GM18907 (cell line): ENCODE measurements around the gene POLR3H.
"Not testable (repeated sequence)": the region's sequence is repeated elsewhere in the genome, so short reads cannot be mapped to it uniquely, and the experiment has no call there.

Experiments
- ATAC-seq: cut with Tn5 transposase; IDR thresholded peaks from one replicate; pipeline ENCODE4 v1.9.1; 2021; ENCODE audit warnings: mild to moderate bottlenecking, moderate library complexity; ENCODE audit not compliant: unreplicated experiment

Gene POLR3H

DNA sequence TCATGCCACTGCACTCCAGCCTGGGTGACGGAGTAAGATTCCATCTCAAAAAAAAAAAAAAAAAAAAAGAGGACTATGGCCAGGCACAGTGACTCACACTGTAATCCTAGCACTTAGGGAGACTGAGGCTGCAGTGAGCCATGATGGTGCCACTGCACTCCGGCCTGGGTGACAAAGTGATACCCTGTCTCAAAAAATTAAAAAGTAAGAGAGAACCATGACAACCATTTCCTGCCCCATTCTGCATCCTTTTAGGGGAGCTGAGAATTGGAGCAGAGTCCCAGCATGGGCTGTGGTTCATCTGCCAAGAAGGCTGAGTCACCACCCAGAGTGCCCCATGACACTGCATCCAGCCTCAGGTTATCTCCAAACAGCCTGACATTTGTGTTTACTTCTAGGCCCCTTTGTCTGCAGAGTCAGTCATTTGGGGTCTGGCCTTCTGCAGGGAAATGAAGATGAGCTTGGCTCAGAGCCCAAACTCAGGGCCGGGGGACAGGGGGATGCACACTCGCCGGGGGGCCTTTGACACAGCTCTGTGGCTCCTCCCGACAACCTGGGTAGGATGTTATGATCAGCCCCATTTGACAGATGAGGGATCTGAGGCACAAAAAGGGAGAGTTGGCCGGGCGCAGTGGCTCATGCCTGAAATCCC is 21.3 kb upstream of the POLR3H start:
- no peak for ATAC-seq

DNA sequence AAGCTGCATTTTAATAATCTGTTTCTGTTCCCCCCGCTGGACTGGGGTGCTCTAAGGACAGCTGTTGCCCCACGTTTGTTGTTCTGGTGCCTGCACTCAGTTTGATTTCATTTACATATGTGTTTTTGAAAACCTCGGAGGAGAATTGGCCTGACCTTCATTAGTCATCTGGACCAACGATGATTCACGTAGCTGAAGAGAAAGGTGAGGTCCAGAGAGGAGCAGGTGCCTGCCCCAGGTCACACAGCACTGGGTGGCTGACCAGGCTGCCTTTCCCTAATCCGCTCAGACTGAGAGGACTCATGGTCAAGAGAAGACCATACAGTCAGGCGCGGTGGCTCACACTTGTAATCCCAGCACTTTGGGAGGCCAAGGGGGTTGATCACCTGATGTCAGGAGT is 20.3 kb upstream of the POLR3H start:
- no peak for ATAC-seq

DNA sequence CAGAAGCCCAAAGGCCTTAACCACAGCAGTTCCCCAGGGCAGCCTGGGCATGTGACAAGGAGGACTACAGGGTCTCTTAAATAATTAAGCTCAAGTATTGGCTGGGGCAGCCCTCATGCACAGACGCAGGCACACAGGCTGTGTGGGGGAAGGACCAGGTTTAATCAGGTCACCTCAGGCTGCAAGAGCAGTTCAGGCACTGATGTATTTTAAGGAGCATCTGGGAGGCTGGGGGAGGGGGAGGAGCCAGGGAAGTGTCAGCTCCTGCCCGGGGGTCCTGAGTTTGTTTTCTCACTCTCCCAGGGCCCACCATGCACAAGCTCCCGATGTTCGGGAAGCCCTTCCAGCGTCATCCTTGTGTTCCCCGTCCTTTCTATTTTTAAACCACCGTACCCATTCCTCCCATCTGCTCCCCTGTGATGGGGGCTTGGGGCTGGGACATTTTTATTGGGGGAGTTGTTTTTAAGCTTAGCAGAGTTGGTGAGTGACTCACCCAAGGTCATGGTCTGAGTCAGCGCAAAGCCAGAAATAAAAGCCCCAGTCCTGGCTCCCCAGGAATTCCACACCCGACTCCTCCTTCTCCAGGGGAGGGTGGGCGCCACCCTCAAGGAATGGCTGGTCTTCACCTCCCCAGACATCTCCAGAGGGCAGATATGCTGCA is 18.9 kb upstream of the POLR3H start:
- ATAC-seq, result no peak

DNA sequence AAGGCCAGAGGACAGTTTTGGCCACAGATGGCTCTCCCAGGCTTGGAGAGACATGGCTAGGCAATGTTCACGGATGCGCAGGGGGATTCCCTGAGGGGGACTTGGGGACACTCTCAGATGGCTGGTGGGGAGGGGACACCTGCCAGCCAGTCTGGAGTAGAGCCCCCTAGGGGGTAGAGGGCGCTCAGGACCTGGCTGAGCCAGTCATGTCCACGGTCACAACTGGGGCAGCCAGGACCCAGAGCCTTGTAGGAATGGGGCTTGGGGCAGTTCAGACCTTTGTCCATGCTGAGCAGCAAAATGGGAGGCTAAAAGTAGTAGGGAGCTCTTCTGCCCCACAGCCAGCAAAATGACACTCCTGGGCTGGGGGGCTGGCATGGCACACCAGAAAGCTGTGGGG is 18.2 kb upstream of the POLR3H start:
- ATAC-seq, result no peak

DNA sequence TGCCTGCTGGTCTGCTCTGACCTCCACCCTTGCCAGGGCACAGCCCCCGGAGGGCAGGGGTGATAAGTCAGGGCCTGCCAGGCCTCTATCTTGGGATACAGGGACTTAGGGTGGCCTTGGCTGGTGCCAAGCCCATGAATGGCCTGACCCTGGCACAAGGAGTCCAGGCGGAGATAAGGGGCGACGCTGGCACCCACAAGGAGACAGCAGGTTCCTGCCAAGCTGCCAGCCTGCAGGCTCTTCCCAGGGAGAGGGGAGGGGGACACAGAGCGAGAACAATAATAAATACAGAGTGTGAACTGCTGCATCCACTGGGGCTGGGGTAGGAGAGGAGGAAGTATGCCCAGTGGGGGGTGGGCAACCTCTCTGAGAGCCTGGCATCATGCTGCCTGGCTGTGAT is 17.5 kb upstream of the POLR3H start:
- ATAC-seq, result no peak

DNA sequence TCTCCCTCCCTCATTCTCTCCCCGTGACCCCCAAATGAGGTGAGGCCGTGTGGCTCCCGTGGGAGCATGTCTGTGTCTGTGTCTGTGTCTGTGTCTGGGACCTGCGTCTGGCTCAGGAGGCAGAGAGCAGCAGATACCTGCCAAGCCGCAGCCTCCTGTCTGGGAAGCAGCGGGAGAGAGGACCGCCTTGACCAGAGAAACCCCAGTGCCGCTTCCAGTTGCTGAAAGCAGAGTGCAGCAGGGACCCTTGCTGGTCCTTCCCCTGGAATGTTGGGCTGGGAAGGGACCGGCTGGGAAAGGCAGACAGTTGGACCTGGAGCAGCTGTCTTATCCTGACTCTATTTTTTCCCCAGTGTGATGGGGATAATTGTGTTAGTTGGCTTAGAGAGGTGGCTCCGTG is 17.1 kb upstream of the POLR3H start:
- no peak for ATAC-seq

DNA sequence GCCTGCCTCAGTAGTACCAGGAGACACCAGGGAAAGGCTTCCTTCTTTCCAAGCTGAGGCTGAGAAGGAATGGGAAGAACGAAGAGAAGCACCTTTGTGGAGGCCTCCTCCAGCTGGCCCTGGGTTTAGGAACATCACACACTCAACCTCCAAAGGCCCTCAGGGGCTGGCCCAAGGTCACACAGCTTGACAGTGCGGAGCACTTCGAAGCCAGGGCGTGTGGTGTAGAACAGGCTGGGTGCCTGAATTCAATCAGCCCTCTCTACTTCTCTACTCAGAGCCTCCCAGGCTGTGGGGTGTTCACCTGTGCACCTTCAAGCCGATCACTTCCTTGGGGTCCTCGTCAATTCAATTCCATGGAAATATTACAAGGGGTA is 15.8 kb upstream of the POLR3H start:
- no peak for ATAC-seq

DNA sequence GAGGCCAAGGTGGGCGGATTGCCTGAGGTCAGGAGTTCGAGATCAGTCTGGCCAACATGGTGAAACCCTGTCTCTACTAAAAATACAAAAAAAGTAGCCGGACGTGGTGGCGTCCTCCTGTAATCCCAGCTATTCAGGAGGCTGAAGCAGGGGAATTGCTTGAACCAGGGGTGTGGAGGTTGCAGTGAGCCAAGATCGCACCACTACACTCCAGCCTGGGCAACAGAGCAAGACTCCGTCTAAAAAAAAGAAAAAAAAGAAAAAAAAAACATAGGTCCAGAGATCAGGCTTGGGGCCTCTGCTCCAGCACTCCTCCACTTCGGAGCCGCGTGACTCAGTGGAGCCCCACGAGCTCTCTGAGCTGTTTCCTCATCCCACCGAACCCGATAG is 14.0 kb upstream of the POLR3H start:
- not testable (repeated sequence) for ATAC-seq

DNA sequence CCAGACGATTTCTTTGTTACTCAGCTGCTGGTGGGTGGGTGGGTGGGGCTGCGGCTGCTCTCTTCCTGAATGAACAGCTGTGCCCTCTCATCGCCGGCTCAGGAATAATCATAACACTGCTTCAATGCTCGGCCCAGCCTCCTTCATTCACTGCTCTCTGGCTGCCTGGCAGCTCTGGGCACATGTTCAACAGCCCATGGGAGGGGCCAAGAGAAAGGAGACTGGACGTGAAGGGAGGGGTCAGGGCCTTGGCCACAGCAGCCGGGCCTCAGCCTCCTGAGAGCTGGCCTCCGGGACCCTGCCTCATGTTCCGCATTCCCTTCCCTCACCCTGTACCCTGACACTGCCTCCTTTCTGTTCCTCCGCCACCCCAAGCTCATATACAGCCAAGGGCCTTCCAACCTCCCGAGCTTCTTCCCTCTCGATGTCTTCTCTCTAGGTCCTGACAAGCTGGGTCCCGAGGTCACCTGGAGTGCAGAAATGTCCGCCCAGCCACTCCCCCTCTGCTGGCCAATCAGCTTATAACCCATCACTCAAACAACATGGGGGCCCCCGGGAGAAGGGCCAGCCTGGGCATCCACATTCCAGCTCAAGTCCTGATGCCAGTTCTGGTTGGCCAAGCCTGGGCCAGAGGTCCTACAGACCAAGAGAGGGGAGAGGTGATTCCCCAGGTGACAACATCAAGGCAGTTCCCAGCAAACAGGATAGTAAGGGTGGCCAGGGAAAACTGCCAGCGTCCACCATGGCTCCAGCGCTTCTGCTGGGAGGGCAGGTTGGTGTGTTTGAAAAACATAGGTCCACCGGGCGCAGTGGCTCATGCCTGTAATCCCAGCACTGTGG is 13.4 kb upstream of the POLR3H start:
- no peak for ATAC-seq

DNA sequence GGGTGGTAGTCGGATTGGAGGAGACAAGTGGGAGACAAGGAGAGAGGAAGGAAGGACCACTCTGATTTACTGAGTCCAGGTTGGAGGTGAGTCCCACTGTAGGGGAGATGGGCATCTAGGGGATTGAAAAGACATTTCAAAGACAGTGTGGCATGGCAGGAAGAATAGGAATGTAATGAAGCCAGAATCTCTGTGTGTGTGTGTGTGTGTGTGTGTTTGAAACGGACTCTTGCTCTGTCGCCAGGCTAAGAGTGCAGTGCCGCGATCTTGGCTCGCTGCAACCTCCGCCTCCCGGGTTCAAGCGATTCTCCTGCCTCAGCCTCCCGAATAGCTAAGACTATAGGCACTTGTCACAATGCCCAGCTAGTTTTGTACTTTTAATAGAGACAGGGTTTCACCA is 12.3 kb upstream of the POLR3H start:
- ATAC-seq, result no peak

DNA sequence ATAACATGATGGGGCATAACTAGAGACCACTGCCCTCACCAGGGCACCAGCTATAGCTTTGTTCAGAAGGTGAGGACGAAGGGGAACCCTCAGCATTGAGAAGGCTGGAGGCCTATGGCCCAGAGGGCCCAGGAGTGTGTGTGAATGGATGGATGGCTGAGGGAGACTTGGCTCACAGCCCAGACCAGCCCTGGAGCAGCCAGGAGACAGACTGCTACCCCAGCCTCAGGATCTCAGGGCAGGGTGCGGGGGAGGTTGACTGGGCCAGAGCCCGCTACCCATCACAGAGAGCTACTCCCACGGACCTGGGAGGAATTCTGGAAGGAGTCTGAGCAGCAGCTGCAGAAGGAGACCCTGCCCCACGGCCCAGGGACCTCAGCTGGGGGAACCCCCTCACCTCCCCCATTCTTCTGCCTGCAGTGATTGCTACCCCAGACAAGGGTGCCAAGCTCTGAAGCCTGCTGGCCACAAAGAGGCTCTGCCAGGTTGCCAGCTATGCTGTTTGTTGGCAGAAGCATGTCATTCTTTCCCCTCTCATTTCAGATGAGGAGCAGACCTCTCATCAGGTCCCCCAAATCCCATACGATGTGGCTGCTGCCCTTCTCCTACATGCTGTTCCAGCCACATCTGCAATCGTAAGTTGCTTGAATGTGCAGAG is 11.2 kb upstream of the POLR3H start:
- ATAC-seq, result no peak

DNA sequence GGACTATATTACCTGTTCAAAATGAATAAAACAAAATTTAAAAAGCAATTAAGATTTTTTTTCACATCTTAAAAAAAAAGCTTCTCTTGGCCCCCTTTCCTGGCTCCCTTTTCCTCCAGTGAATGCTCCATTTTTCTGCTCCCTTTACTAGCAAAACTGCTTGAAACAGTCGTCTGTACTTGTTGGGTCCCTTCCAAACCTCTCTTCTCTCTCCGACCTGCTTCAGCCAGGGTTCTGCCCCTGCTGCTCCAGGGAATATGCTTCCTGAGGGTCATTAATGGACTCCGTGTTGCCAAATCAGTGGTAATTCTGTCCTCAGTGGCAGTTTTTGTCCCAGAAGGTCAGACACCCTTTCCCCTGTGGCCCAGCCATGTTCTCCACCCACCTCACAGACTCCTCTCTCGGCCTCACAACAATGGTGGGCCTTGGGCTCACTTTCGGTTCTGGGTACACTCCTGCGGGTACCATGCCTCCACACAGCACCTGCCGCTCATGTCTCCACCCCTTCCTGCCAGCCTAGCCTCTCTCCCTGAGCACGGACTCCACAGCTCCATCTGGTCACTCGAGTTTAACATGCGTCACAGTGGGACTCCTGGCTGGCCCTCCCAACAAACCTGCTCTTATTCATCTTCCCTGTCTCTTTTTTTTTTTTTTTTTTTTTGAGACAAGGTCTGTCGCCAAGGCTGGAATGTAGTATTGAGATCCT is 7.8 kb upstream of the POLR3H start:
- no peak for ATAC-seq

DNA sequence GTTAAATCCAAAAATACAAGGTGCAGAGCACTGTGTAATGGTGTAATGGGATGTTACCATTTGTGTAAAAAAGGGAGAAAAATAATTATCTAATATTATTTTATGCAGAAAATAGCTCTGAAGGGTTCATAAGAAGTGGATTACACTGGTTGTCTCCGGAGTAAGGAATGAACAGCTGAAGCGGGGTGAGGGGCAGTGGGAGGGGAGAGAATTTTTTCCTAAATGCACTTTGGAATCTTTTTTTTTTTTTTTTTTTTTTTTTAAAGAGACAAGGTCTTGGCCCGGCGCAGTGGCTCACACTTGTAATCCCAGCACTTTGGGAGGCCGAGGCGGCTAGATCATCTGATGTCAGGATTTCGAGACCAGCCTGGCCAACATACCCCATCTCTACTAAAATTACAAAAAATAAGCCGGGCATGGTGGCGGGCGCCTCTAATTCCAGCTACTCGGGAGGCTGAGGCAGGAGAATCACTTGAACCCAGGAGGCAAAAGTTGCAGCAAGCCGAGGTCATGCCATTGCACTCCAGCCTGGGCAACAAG is 6.8 kb upstream of the POLR3H start:
- ATAC-seq, result no peak

DNA sequence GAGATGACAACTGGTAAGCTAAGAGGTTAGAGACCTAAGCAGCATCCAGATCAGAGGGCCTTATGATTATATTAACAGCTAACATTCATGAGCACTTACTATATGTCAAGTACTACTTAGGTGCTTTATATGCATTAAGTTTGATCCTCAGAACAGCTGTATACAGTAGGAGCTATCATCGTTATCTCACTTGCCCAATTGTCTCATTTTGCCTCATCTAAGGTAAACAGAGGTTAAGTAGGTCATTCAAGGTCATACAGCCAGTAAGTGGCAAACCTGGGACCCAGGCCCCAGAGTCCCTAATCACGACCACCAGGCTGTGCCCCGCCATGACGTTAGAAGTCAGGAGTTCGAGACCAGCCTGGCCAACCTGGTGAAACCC is 4.6 kb upstream of the POLR3H start:
- no peak for ATAC-seq

DNA sequence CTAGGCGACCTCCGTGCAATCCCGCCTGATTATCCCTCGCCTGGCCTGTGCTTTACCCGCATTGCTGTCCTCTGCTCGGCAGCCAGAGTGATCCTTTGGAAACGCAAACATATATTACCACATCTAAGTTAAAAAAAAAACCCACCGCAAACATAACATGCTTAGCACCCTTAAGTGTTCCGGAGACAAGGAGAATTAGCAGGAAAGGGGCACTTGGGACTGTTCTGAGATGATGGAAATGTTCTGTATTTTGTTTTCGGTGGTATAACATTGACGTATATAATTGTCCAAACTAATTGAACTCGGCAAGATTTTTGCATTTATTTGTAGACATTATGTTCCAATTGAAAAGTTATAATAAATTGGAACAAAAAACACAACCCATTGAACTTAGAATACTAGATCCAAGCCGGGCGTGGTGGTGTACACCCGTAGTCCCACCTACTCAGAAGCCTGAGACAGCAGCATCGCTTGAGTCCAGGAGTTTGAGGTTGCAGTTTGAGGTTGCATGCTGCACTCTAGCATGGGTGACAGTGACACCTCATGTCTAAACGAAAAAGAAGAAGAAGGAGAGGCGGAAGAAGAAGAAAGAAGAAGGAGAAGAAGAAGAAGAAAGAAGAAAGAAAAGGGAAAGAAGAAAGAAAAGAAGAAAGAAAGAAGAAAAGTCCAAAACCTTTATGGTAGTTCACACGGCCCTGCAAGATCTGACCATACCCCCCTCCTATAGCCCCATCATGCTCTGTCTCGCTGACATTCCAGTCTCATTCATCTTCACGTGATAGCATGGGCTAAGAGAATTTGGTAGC is 604 bp upstream of the POLR3H start:
- no peak for ATAC-seq

DNA sequence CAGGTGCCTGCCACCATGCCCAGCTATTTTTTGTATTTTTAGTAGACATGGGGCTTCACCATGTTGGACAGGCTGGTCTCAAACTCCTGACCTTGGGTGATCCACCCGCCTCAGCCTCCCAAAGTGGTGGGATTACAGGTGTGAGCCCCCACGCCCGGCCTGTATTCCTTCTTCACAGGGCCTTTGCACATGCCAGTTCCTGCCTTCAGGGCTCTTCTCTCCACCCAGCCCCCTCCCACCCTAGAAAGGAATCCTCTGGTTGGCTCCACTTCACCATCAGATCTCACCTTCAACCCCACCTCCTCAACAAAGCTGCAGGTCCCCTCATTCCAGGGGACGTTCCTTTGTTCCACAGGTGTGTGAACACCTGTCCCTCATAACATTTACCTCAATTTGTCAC is 2.0 kb downstream of the POLR3H start:
- ATAC-seq, result no peak

DNA sequence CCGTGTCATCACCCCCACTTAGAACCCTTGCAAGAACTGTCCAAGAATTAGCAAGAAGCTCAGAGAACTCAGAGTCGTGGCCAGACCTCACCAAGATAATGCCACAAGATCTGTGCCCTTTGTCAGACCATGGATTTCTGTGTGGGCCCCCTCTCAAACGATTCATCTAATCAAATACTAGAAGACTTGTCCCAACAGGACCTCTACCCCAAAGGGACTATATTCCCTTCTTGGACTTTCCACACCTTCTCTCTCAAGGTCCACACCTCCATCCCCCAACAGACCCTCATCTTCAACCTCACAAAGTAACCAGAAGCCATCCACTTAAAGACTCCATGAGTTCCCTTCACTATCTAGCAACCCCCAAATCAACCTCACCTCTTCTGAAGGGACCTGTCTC is 2.8 kb downstream of the POLR3H start:
- no peak for ATAC-seq

DNA sequence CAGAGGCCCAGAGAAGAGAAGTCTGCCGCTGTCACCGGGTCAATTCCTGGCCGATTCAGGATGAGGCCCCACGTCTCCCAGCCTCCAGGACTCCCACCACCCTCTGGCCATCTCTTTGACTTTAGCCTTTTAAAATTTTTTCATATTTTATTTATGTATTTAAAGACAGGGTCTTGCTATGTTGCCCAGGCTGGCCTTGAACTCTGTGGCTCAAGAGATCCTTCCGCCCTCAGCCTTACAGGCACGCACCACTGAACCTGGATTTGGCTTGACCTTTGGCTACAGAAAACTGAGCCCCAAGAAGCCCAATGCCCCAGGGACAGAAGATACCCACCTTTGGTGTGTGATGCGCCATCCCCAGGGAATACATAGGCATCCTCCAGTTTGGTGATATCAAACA is 3.9 kb downstream of the POLR3H start:
- no peak for ATAC-seq

DNA sequence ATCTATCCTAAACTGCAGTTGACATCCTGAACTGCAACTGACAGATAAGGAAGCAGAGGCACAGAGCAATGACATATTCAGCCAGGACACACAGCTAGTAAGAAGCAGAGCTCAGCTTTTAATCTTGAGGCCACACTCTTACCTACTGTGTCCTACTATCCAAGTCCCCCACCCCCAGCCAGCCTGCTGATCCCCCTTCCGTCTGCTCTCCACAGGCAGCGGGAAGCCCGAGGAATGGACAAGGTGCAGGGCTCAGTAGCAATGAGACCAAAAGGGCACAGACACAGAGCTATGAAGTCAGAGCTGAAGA is 4.3 kb downstream of the POLR3H start:
- no peak for ATAC-seq
